GM12875 (cell line): Measurements from ENCODE around the gene SYT8.
A peak's percentile ranks its signal among the peaks of the same experiment; 100 is the strongest.

Experiments used
- H3K4me3 ChIP-seq: one replicate; pipeline ENCODE4 v1.5.1; 2011; ENCODE audit warnings: low read depth, low read length, control low read depth
- TF ChIP-seq, protein P1 (sequence below): IDR thresholded peaks from 2 replicates; pipeline ENCODE4 v1.5.1; 2011; ENCODE audit warnings: low read depth, mild to moderate bottlenecking, control low read depth, inconsistent platforms, low read length, moderate library complexity, borderline replicate concordance; ENCODE audit not compliant: insufficient read depth

The SYT8 gene

DNA sequence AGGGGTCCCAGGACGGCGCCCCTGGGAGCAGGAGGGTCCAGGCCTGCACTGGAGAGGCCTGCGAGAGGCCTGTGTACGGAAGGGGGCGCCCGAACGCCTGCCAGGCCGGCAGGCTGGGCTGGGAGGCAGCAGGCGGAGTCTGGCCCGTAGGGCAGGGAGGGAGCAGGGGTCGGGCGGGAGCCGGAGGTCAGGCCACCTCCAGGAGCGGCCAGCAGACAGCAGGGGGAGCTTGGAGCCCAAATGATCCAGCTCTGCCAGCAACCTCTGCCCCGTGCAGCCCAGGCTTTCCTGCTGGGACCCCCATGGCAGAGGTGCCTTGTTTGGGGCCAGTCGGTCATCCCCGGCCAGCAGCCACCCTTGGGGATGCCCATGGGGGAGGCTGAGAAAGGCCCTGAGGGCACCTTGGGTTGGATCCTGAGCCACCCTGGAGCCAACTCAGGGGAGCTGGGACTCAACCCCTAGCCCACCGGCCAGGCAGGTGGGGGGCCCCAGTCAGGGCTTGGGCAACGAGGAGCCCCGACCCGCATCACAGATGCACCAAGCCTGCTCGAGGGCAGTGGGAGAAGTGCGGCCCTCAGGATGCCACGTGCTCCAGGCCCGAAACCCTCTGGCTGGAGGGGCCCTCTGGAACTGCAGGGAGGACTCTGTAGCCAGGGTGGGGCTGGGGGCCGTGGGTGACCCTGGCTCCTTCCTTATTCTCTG, 9.6 kb upstream of the SYT8 start:
- H3K4me3 ChIP-seq, result no peak overlapping the region
- TF ChIP-seq, protein P1, sequence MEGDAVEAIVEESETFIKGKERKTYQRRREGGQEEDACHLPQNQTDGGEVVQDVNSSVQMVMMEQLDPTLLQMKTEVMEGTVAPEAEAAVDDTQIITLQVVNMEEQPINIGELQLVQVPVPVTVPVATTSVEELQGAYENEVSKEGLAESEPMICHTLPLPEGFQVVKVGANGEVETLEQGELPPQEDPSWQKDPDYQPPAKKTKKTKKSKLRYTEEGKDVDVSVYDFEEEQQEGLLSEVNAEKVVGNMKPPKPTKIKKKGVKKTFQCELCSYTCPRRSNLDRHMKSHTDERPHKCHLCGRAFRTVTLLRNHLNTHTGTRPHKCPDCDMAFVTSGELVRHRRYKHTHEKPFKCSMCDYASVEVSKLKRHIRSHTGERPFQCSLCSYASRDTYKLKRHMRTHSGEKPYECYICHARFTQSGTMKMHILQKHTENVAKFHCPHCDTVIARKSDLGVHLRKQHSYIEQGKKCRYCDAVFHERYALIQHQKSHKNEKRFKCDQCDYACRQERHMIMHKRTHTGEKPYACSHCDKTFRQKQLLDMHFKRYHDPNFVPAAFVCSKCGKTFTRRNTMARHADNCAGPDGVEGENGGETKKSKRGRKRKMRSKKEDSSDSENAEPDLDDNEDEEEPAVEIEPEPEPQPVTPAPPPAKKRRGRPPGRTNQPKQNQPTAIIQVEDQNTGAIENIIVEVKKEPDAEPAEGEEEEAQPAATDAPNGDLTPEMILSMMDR, result peak; percentile 70

GRCh38 chr11:1825785-1826451, 8.9 kb upstream of the SYT8 start:
- TF ChIP-seq, protein P1, result no peak
- H3K4me3 ChIP-seq, result no peak overlapping the region

DNA sequence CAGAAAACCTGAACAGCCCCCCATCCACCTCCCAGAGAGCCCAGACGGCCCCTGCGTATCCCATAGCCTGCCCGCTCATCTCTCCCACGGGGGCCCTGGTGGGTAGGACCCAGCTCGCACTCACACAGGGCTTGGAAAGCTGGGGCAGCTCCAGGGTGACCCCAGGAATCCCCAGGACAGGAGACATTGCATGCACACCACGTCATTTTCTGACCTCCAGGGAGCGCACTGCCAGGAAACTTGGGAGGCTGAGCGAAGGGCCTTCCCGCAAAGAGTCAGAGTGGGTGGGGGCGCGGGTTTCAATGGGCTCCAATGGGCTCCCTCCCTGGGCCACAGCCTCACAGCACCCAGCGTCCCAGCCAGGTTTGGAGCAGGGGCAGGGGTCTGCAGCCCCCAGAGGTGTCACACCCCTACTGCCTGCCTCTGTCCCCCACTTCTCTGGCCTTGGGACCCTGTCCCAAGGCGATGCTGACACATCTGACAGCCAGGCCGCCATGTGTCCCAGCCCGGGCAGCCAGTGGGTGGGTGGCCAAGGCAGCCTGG, 8.2 kb upstream of the SYT8 start:
- TF ChIP-seq, protein P1, result no peak
- H3K4me3 ChIP-seq, result no peak overlapping the region

DNA sequence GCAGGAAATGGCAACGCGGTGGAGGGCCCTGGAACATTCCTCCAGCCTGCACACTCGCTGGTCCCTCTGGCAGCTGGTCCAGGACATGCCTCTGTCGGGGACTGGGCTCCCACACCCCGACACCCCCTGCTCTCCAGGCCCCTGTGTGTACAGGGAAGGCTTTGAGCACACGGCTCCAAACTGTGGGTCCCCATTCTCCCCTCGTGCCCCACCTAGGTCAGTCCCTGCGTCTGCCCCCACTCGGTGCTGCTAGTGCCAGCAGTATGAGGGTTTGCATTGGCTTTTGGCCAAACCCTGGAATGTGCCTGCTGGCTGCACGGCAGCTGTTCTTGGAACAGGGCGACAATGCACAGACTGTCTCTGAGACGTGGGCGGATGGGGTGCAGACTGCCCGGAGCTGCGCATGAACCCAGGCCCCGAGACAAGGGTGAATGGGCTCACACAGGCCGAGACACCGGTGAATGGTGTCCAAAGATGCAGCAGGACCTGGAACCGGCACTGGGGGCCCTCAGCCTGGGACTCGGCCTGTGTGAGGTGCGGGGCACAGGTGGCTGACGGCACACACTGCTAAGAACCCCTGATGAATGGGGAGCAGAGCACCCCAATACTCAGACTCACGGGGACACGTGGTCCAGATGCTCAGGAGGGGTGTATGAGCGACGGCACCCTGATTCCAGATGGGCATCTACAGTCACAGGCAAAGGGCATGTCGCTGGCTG, 7.5 kb upstream of the SYT8 start:
- no peak overlapping the region for H3K4me3 ChIP-seq
- TF ChIP-seq, protein P1, result no peak

DNA sequence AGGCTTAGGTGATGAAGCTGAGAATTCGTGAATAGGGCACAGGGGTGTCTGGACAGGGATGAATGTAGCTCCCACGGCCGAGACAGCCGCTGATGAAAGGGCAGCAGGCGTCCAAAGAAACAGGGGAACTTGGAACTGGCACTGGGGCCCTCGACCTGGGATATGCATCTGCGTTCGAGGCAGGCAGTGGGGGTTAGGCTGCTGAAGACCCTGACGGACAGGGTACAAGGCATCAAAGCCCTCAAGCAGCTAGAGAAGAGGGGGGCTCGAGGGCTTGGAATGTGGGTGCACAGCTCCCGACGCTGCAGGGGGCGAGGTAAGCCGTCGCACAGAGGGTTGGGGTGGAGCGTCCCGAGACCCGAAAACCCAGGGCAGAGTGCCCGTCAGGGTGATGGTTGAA, 6.9 kb upstream of the SYT8 start:
- no peak overlapping the region for H3K4me3 ChIP-seq
- TF ChIP-seq, protein P1, result no peak

- H3K4me3 ChIP-seq, result no peak overlapping the region
- TF ChIP-seq, protein P1, result no peak
Observed at GRCh38 chr11:1828542-1828941, 6.2 kb upstream of the SYT8 start.
